Mesodermal cell (in vitro differentiated cells): ENCODE measurements around the gene FTO.
"Not testable (repeated sequence)": the region's sequence is repeated elsewhere in the genome, so short reads cannot be mapped to it uniquely, and the experiment has no call there.

Experiments used
- H3K27ac ChIP-seq: 2 replicates; pipeline ENCODE4 v1.7.0; 2013; ENCODE audit warnings: mild to moderate bottlenecking, low read depth, low read length, moderate library complexity; ENCODE audit not compliant: severe bottlenecking
- H3K36me3 ChIP-seq: 2 replicates; pipeline ENCODE4 v1.7.1; 2013; ENCODE audit warnings: mild to moderate bottlenecking, low read length, moderate library complexity; ENCODE audit not compliant: control insufficient read depth, insufficient read depth
- H3K4me1 ChIP-seq: one replicate; pipeline ENCODE4 v1.7.1; 2013; ENCODE audit warnings: mild to moderate bottlenecking, low read length; ENCODE audit not compliant: insufficient read depth, control insufficient read depth, poor library complexity, severe bottlenecking
- H3K4me3 ChIP-seq: 2 replicates; pipeline ENCODE4 v1.7.0; 2013; ENCODE audit warnings: low read length, control low read depth, mild to moderate bottlenecking; ENCODE audit not compliant: insufficient read depth, poor library complexity, severe bottlenecking; ENCODE audit errors: extremely low read depth
- H3K9me3 ChIP-seq: 2 replicates; pipeline ENCODE4 v1.7.1; 2013; ENCODE audit warnings: mild to moderate bottlenecking, low read length, moderate library complexity; ENCODE audit not compliant: control insufficient read depth
- WGBS, 2 experiments: methylation state at CpG; one replicate each; pipeline ENCODE4 v1.1.5; 2013; ENCODE audit warnings: missing lambda C conversion rate in 2 of 2; ENCODE audit not compliant: insufficient coverage in 2 of 2; 5-methylcytosine and 5-hydroxymethylcytosine counted together

Gene FTO

DNA sequence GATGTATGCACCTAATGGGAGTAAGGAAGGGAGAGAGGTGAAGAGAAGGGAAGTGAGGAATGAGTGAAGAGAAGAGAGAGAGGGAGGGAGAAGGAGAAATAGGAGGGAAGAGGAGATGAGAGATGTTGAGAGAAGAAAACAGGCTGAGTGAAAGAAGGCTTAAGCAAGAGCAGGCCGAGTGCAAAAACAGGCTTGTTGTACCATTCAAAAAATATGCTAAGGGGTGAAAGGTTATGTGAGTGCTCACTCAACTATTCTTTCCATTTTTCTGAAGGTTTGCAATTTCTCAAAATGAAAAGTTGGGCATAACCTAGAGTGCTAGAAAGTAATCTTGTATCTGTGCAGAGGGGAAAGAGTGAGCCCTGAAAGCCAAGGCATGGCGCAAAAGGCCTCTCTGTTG, 23.2 kb upstream of the FTO start:
- no peaks in the 10 kb centered on the region for H3K4me1 ChIP-seq
- peaks cover 12% of the 10 kb centered on the region for H3K36me3 ChIP-seq
- 100% methylated on average over 2 of the region's 2 CpGs for WGBS, 2 experiments
- H3K4me3 ChIP-seq, result no peak overlapping the region
- no peaks in the 10 kb centered on the region for H3K9me3 ChIP-seq
- no peak overlapping the region for H3K27ac ChIP-seq

DNA sequence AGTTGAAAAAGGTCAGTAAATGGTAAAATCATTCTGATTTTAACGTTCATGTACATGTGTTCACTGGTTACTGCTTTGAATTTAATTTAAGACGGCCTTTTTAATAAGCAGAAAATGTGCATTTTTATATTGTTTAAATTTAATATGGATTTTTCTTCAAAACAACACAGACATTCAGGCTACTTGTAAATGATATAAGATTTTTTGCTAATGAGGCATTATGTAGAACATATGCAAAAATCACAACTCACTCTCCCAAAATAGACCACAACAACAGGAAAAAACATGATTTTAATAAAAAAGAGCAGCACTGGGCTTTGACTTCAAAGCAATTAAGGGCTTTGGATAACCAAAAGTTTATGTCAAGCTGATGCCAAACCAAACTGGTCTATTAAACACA, 22.6 kb upstream of the FTO start:
- H3K9me3 ChIP-seq, result no peaks in the 10 kb centered on the region
- no peak overlapping the region for H3K4me3 ChIP-seq
- H3K4me1 ChIP-seq, result no peaks in the 10 kb centered on the region
- peaks cover 14% of the 10 kb centered on the region for H3K36me3 ChIP-seq
- WGBS, 2 experiments, result 50% methylated on average over 1 of the region's 2 CpGs; no CpG with 5 or more reads in 1 of the 2 experiments
- H3K27ac ChIP-seq, result no peak overlapping the region

DNA sequence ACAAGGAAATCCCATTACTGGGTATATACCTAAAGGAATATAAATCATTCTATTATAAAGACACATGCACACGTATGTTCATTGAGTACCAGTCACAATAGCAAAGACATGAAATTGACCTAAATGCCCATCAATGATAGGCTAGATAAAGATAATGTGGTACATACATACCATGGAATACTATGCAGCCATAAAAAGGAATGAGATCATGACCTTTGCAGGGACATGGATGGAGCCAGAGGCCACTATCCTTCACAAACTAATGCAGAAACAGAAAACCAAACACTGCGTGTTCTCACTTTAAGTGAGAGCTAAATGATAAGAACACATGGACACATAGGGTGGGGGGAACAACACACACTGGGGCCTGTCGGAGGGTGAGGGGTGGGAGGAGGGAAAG, 18.6 kb upstream of the FTO start:
- WGBS, 2 experiments, result 100% methylated on average over 1 of the region's 3 CpGs; no CpG with 5 or more reads in 1 of the 2 experiments
- H3K4me3 ChIP-seq, H3K27ac ChIP-seq: not testable (repeated sequence)

DNA sequence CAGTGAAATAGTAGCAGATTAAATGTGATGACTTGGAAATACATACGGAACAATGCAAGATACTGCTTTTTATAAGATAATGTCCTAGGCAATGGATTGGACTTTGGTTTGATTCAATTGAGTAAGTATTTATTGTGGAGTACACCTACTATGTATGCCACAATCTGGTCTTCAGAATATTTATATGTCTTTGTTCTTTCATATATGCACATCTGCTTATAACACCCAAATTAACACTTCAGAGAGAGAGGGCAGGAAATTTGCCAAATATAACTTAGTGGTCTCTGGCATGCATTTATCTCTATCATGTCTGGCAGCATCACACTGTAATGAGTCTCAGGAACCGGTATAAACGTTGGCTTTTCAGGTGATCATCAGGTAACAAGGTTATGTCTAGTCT, 17.2 kb upstream of the FTO start:
- H3K36me3 ChIP-seq, result peaks cover 17% of the 10 kb centered on the region
- H3K4me3 ChIP-seq, result no peak overlapping the region
- H3K4me1 ChIP-seq, result no peaks in the 10 kb centered on the region
- WGBS, 2 experiments, result 88% methylated on average over 1 of the region's 3 CpGs; no CpG with 5 or more reads in 1 of the 2 experiments
- H3K27ac ChIP-seq, result no peak overlapping the region
- H3K9me3 ChIP-seq, result no peaks in the 10 kb centered on the region

More for the DNA sequence above, 18.6 kb upstream of the FTO start:
- H3K9me3 ChIP-seq, H3K4me1 ChIP-seq: not testable (repeated sequence)
- peaks cover 14% of the 10 kb centered on the region for H3K36me3 ChIP-seq

DNA sequence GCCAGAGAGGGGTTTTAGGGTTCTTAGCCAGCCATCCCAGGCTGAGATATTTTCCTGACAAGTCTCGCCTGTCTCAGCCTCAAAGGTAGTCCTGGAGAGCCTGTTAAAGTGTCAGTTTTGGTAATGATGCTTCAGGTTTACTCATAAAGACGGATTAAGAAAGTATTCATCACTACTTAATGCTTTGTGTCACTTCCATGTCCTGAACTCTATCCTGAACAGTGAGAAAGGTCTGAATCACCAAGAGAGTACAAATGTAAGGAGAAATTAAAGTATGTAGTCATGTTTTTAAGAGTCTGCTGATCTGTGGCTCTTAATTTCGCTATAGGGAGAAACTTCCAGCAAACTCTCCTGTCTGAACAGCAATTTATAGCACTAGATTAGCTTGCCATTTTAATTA, 14.3 kb upstream of the FTO start:
- Histone ChIP-seq H3K4me1 (no peaks in the 10 kb centered on the region), H3K4me3 (no peak overlapping the region), H3K9me3 (no peaks in the 10 kb centered on the region), H3K36me3 (peaks cover 20% of the 10 kb centered on the region), H3K27ac (no peak overlapping the region)
- WGBS, 2 experiments, result 89% methylated on average over 1 of the region's 3 CpGs; no CpG with 5 or more reads in 1 of the 2 experiments

DNA sequence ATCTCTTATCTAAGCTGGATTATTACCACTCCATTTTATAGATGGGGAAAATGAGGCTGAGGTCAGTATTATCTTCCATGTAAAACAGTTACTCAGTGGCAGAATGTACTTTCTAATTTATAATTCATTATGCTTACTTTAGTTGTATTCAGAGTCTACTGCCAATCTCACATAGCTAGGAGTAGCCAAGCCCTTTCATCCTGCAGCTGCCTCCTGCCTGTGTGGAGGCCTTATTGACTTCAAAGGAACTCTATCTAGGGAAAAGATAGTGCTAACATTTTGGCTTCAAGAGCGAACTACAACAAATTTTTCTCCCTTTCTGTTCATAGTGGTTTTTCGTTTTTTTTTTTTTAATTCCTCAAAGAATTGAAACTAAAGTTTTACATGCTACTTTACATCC, 13.2 kb upstream of the FTO start:
- H3K36me3 ChIP-seq, result peaks cover 11% of the 10 kb centered on the region
- no peak overlapping the region for H3K27ac ChIP-seq
- WGBS, 2 experiments, result no CpG with 5 or more reads among the region's 2 CpGs
- H3K4me3 ChIP-seq, result no peak overlapping the region
- no peaks in the 10 kb centered on the region for H3K4me1 ChIP-seq
- no peaks in the 10 kb centered on the region for H3K9me3 ChIP-seq

DNA sequence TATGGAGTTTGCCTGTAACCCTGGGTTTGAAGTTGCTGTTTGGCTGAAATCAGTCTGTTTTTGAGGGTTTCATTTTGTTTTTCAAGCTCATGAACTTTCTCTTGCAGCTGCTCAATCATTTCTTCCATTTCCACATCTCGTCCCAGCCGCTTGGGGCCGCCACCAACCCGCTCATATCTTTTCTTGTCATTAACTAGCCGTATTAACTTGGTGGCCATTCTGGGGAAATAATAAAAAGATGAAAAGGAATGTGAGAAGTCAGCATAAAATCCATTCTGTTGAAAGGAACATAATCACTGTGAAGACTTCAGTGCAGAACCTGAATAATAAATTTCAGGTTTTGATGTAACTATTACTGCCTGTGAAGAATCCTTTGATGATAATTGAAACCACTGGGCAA, 11.8 kb upstream of the FTO start:
- Histone ChIP-seq H3K4me1 (no peaks in the 10 kb centered on the region), H3K9me3 (no peaks in the 10 kb centered on the region), H3K27ac (no peak overlapping the region), H3K36me3 (peaks cover 14% of the 10 kb centered on the region), H3K4me3 (no peak overlapping the region)
- WGBS, 2 experiments, result 100% methylated on average over 1 of the region's 5 CpGs; no CpG with 5 or more reads in 1 of the 2 experiments

DNA sequence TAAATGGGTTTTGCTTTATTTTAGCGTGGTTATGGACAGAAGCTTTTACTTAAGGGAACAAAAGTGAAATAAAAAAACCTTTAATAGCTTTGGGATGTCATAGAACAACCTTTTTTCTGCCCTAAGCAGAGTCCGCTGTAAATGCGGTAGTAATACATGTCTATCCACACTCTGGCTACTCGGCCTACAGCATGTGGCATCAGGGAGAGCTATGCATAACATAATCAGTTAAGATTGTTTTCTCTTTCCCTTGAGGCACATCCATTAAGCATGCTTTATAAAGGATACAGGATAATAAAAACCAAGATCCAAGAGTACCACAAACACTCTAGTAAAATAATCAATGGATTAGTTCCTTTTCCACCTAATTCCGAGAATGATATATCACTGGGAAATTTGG, 10.6 kb upstream of the FTO start:
- Histone ChIP-seq H3K36me3 (peaks cover 15% of the 10 kb centered on the region), H3K4me1 (no peaks in the 10 kb centered on the region), H3K4me3 (no peak overlapping the region), H3K27ac (no peak overlapping the region), H3K9me3 (no peaks in the 10 kb centered on the region)
- WGBS, 2 experiments, result 90 to 100% methylated on average over 2 to 3 of the region's 5 CpGs

DNA sequence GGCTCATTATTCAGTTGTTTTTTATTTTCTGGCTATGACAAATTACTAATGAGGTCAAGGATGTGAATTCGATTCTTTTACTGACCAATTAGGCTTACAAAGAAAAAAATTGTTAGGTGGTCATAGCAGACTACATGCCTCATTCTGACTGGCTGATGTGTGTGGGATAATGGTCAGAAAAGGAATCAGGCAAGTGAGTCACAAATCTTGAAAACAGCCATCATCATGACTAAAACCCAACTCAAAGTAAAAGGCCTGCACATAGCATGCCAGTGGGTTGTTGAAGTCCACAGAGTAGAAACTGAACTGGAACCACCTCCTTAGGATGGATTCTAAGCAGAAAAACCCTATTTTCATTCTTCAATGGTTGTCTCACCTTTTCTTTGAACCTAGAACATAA, 8.9 kb upstream of the FTO start:
- Histone ChIP-seq H3K4me1 (no peaks in the 10 kb centered on the region), H3K9me3 (no peaks in the 10 kb centered on the region), H3K36me3 (peaks cover 20% of the 10 kb centered on the region), H3K4me3 (no peak overlapping the region), H3K27ac (peak overlapping the region; percentile 47)
- WGBS, 2 experiments, result no CpG with 5 or more reads among the region's 1 CpG

DNA sequence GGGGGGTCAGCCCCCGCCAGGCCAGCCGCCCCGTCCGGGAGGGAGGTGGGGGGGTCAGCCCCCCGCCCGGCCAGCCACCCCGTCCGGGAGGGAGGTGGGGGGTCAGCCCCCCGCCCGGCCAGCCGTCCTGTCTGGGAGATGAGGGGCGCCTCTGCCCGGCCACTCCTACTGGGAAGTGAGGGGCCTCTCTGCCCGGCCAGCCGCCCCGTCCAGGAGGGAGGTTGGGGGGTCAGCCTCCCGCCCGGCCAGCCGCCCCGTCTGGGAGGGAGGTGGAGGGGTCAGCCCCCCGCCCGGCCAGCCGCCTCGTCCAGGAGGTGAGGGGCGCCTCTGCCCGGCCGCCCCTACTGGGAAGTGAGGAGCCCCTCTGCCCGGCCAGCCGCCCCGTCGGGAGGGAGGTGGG, 5.7 kb upstream of the FTO start:
- H3K9me3 ChIP-seq, H3K4me3 ChIP-seq, H3K4me1 ChIP-seq, H3K27ac ChIP-seq: not testable (repeated sequence)
- peaks cover 26% of the 10 kb centered on the region for H3K36me3 ChIP-seq
- WGBS, 2 experiments, result 94 to 96% methylated on average over 4 to 14 of the region's 31 CpGs

DNA sequence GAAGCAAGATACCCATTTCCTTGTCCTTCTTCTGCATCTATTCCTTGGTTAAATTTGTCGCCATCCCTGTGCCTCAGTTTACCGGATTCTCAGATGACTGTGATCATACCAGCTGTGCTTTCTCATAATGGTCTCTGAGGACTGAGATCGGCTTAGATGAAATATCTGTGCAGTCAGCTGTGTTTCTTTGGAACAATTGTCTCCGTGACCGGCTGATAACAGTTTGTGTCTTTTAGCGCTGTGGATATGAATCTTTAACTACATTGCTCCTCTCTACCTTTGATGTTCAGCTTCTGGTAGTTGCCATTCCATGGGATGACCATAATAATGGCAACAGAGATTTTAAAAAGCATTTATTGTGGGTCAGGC, 473 bp downstream of the FTO start:
- H3K4me3 ChIP-seq, result peak overlapping the region; percentile 77
- H3K9me3 ChIP-seq, result no peaks in the 10 kb centered on the region
- H3K4me1 ChIP-seq, result no peaks in the 10 kb centered on the region
- H3K27ac ChIP-seq, result no peak overlapping the region
- peaks cover 20% of the 10 kb centered on the region for H3K36me3 ChIP-seq
- WGBS, 2 experiments, result 10 to 36% methylated on average over 2 to 6 of the region's 6 CpGs
